GM12878 (cell line): ENCODE data around the gene RPS6KA2. TPM values are rescaled to one million over a fixed set of nuclear protein-coding genes. Genes with fewer than 3 reads are reported as not detected.

Experiments used
- ATAC-seq: fragments of 200-7000 bp; cut with Tn5 transposase; 3 replicates; pipeline ENCODE4 v1.9.1; 2020; ENCODE audit warnings: mild to moderate bottlenecking, moderate library complexity
- BruUV-seq: library from RNA; stranded (reverse); fragments of 400-500 nt; replicated peaks from 2 replicates; lab custom pipeline; 2021; lab: Mats Ljungman, UMichigan
- CTCF ChIA-PET: fragments of 300-600 bp; sonication (Branson Sonifier 250); formaldehyde crosslinking; extraction: SDS; loops from one replicate; lab custom pipeline; 2021; ENCODE audit warnings: inconsistent platforms; lab: Yijun Ruan, JAX
- POLR2A ChIA-PET: fragments of 350-600 bp; formaldehyde crosslinking; extraction: SDS; loops from one replicate; lab custom pipeline; 2021; ENCODE audit warnings: inconsistent platforms; lab: Charles Lee
- RAD21 ChIA-PET: fragments of 300-600 bp; sonication (Branson Sonifier 250); formaldehyde crosslinking; loops from one replicate; lab custom pipeline; 2023; ENCODE audit warnings: antibody characterized with exemption; ENCODE audit not compliant: unreplicated experiment; lab: Charles Lee
- SMC1A ChIA-PET: fragments of 300-600 bp; sonication (Branson Sonifier 250); formaldehyde crosslinking; loops from one replicate; lab custom pipeline; 2023; ENCODE audit not compliant: unreplicated experiment, uncharacterized antibody; lab: Charles Lee
- DNase-seq: peaks from one replicate; pipeline ENCODE4 v3.0.0-alpha.2; 2011; ENCODE audit warnings: low read depth, low spot score
- FAIRE-seq: peaks from 3 replicates; lab custom pipeline; 2011; peaks lifted over from hg19 to GRCh38; lab: Jason Lieb, UNC
- H2AFZ ChIP-seq: 2 replicates; pipeline ENCODE4 v1.6.0; 2011; ENCODE audit warnings: low read depth, low read length, control low read depth; ENCODE audit not compliant: control insufficient read depth
- H3K27ac ChIP-seq: 2 replicates; pipeline ENCODE4 v1.5.1; 2011; ENCODE audit warnings: control low read depth; ENCODE audit not compliant: control insufficient read depth, insufficient read depth
- H3K27me3 ChIP-seq, 2 experiments: replicated peaks in 1 of 2; 2 replicates each; pipeline versions ENCODE4 v1.6.0 to v1.6.1; 2011; ENCODE audit warnings: low read length in 1 of 2; ENCODE audit not compliant: control insufficient read depth in 2 of 2, insufficient read depth in 2 of 2
- H3K36me3 ChIP-seq, 2 experiments: 2 replicates each; pipeline ENCODE4 v1.5.1; 2011; ENCODE audit warnings: low read length in 1 of 2; ENCODE audit not compliant: control insufficient read depth in 2 of 2, insufficient read depth in 2 of 2
- H3K4me1 ChIP-seq: 2 replicates; pipeline ENCODE4 v1.6.1; 2011; ENCODE audit warnings: mild to moderate bottlenecking, low read length, moderate library complexity, mixed read lengths; ENCODE audit not compliant: control insufficient read depth, insufficient read depth
- H3K4me2 ChIP-seq: 2 replicates; pipeline ENCODE4 v1.6.0; 2011; ENCODE audit warnings: control low read depth; ENCODE audit not compliant: control insufficient read depth, insufficient read depth
- H3K4me3 ChIP-seq: fragments of 200-600 bp; sonication (generic); 2 replicates; pipeline ENCODE4 v1.5.1; 2016
- H3K79me2 ChIP-seq: 2 replicates; pipeline ENCODE4 v1.6.0; 2011; ENCODE audit warnings: low read length; ENCODE audit not compliant: control insufficient read depth, insufficient read depth
- H3K9ac ChIP-seq: 2 replicates; pipeline ENCODE4 v1.8.0; 2011; ENCODE audit warnings: low read length, control low read depth, mixed read lengths; ENCODE audit not compliant: control insufficient read depth, insufficient read depth
- H3K9me3 ChIP-seq: replicated peaks from 3 replicates; pipeline ENCODE4 v1.5.1; 2011; ENCODE audit warnings: mild to moderate bottlenecking, low read length; ENCODE audit not compliant: control insufficient read depth, insufficient read depth
- H4K20me1 ChIP-seq: 2 replicates; pipeline ENCODE4 v1.6.0; 2011; ENCODE audit not compliant: control insufficient read depth, insufficient read depth
- SMARCA5 ChIP-seq: fragments of 450-650 bp; IDR thresholded peaks from 2 replicates; pipeline ENCODE4 v1.6.1; 2017; ENCODE audit warnings: mild to moderate bottlenecking
- WGBS: methylation state at CpG from one replicate; pipeline ENCODE4 v1.1.6; 2016; ENCODE audit warnings: low lambda C conversion rate; ENCODE audit not compliant: insufficient replicate concordance, insufficient coverage; ENCODE audit errors: missing lambda C conversion rate; 5-methylcytosine and 5-hydroxymethylcytosine counted together
- in situ Hi-C: fragments of 300-500 bp; cut with MboI; formaldehyde crosslinking; loops from 9 replicates; pipeline ENCODE4 v1.14.3; 2018; ENCODE audit warnings: mixed read lengths
- intact Hi-C: fragments of 100-400 bp; cut with micrococcal nuclease; formaldehyde crosslinking; loops from one replicate; pipeline ENCODE4 v1.14.2; 2022; ENCODE audit not compliant: unreplicated experiment
- polyA plus RNA-seq, 11 experiments: library from polyadenylated mRNA; depleted of rRNA in 4 of 11; unstranded in 6 of 11; stranded (reverse) in 5 of 11; fragments of >200 nt; fragmentation: Nextera tagmentation in 4 of 11; fragmentation: Illumina TruSeq in 1 of 11; extraction: Ambion mirVana in 4 of 11; extraction: Trizol in 1 of 11; gene quantifications; 1 replicate in 1 of 11; 2 replicates in 10 of 11; pipeline versions ENCODE4 v1.2.1 to v1.2.3, GENCODE V29; 2011 to 2016; ENCODE audit warnings: inconsistent platforms in 2 of 11, missing spikeins in 2 of 11, low read depth in 1 of 11
- total RNA-seq, 4 experiments: library from RNA; depleted of rRNA in 3 of 4; stranded (reverse); fragments of >200 nt in 3 of 4; fragmentation: Illumina TruSeq in 1 of 4; extraction: Trizol in 1 of 4; gene quantifications; 2 replicates each; pipeline versions ENCODE4 v1.2.1 to v1.2.3, GENCODE V29; 2013 to 2021
- TF ChIP-seq, protein P1 (sequence below): fragments of 450-650 bp; IDR thresholded peaks from 2 replicates; pipeline ENCODE4 v1.6.1; 2016; ENCODE audit warnings: mild to moderate bottlenecking, moderate library complexity, borderline replicate concordance

Gene RPS6KA2
- total and polyA plus RNA-seq, 10 of the 15 experiments (the other 5 are each of a cell fraction or from before 2014, with no cell fraction given) = 0.02 to 1.0 (median 0.22) TPM; not detected in 1

DNA sequence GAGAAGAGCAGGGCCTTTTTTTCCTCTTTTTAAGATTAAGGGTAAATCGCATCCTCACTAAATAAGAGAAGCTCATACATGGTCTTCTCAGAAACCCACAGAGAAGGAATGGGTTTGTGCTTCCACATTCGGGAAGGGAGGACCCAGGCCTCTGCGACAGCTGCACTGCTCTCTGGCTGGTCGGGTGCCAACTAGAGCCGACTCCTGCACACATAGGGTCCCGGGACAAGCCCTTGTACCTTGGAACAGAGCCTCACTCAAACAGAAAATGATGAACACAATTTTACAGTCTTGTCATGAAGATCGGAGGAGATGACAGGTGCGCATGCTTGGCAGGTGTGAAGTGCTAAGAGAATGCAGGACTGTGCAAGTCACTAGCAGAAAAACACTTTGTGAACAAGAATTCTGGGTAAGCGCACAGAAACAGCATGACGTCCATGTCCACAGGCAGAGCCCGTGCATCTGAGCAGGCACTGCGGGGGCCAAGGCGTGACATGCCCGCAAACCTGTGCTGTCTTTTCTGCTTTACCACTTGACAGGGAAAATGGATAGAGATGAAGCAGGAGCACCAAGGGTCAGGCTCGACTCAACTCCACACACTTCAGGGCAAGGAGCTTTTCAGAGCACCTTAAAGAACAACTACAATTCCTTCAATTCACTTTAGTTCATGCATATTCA lies 143.3 kb downstream of the RPS6KA2 start:
- TF ChIP-seq SMARCA5 = no peak
- TF ChIP-seq, protein P1, sequence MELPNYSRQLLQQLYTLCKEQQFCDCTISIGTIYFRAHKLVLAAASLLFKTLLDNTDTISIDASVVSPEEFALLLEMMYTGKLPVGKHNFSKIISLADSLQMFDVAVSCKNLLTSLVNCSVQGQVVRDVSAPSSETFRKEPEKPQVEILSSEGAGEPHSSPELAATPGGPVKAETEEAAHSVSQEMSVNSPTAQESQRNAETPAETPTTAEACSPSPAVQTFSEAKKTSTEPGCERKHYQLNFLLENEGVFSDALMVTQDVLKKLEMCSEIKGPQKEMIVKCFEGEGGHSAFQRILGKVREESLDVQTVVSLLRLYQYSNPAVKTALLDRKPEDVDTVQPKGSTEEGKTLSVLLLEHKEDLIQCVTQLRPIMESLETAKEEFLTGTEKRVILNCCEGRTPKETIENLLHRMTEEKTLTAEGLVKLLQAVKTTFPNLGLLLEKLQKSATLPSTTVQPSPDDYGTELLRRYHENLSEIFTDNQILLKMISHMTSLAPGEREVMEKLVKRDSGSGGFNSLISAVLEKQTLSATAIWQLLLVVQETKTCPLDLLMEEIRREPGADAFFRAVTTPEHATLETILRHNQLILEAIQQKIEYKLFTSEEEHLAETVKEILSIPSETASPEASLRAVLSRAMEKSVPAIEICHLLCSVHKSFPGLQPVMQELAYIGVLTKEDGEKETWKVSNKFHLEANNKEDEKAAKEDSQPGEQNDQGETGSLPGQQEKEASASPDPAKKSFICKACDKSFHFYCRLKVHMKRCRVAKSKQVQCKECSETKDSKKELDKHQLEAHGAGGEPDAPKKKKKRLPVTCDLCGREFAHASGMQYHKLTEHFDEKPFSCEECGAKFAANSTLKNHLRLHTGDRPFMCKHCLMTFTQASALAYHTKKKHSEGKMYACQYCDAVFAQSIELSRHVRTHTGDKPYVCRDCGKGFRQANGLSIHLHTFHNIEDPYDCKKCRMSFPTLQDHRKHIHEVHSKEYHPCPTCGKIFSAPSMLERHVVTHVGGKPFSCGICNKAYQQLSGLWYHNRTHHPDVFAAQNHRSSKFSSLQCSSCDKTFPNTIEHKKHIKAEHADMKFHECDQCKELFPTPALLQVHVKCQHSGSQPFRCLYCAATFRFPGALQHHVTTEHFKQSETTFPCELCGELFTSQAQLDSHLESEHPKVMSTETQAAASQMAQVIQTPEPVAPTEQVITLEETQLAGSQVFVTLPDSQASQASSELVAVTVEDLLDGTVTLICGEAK = no peak
- no peaks in the 10 kb centered on the region for H3K79me2 ChIP-seq
- peaks cover 9% of the 10 kb centered on the region for H3K4me1 ChIP-seq
- CTCF ChIA-PET = interaction anchor here (0.6 kb wide), 1 partner anchor 162 kb away, joined by 3 read pairs; no protein-coding TSS in a partner anchor
- H3K4me3 ChIP-seq = no peak overlapping the region
- no peaks in the 10 kb centered on the region for H3K36me3 ChIP-seq
- POLR2A ChIA-PET = no interaction called here
- no peak overlapping the region for H3K4me2 ChIP-seq
- DNase-seq (no peak), FAIRE-seq (no peak), ATAC-seq (no peak)
- peaks cover 2% of the 10 kb centered on the region; the same call in 2 of the 3 replicates for H3K9me3 ChIP-seq
- 71% methylated on average over 15 of the region's 15 CpGs for WGBS
- SMC1A ChIA-PET = no interaction called here
- H4K20me1 ChIP-seq = no peaks in the 10 kb centered on the region
- H3K27me3 ChIP-seq = no peaks in the 10 kb centered on the region
- no peak overlapping the region for H3K27ac ChIP-seq
- H3K9ac ChIP-seq = no peak overlapping the region
- intact Hi-C loops (no loop called here), in situ Hi-C loops (no loop called here)
- H2AFZ ChIP-seq = no peak overlapping the region
- BruUV-seq = no TSS peak
- RAD21 ChIA-PET = no interaction called here
